Heart left ventricle (tissue), 13 donors: ENCODE data around the gene PLA2G3.

ENCODE experiments used
- CTCF ChIP-seq, 12 donors: fragments of 200-600 bp; sonication (generic) in 4 of 12; IDR thresholded peaks; one replicate each; pipeline versions ENCODE4 v1.5.0 to v1.8.0; 2018 to 2022; ENCODE audit warnings: antibody characterized with exemption in 12 of 12, mild to moderate bottlenecking in 5 of 12
- POLR2A ChIP-seq, 2 donors: fragments of 450-650 bp; IDR thresholded peaks; one replicate each; pipeline ENCODE4 v1.6.1; 2017; ENCODE audit warnings: antibody characterized with exemption in 2 of 2, mild to moderate bottlenecking in 2 of 2, moderate library complexity in 2 of 2
- donor health status: ischemic (EF 13 %, LVEDD 7.1; RV severe dilation, severe dysfunction).
- donor health status: DM: no; HTN: yes; CAD: no.
- donor health status: DM: no; HTN: no; CAD: no.
- donor health status: ischemic (EF 25% LVEDD 6.9; RV normal size, moderate dysfunction).
- donor health status: ischemic (EF 25% LVEDD 5.7; RV mildly dilated, moderate dysfunction).
- donor health status: ischemic (EF 35%, LVEDD 5.7; RV mildly dilated, moderate dysfunction).
- donor health status: nonischemic (EF 11% LVEDD 7.7; RV severe dilation, severe dysfunction).
- donor health status: DM: yes; HTN: yes; CAD: no.
- donor health status: PGD.
- donor health status: ischemic (EF 29% LVEDD 5.4; RV normal size, mild dysfunction).
- donor health status: nonischemic (EF 23%, LVEDD 6.1; RV moderate dilation, normal function).

GRCh38 chr22:31090217-31091085, 49.9 kb downstream of the PLA2G3 start:
- TF ChIP-seq CTCF (IDR thresholded peaks at IDR 0.05) (no peak), POLR2A (IDR thresholded peaks at IDR 0.05) (no peak)
